HL-60 (cell line): ENCODE results near the gene ALKBH6.

Source experiments
- GABPA ChIP-seq: IDR thresholded peaks from 2 replicates; pipeline ENCODE4 v1.6.1; 2012; ENCODE audit warnings: low read depth
- POLR2AphosphoS5 ChIP-seq: IDR thresholded peaks from 2 replicates; pipeline ENCODE4 v1.6.1; 2012; ENCODE audit warnings: low read depth
- SPI1 ChIP-seq: IDR thresholded peaks from 2 replicates; pipeline ENCODE4 v1.6.1; 2012; ENCODE audit warnings: low read depth, mild to moderate bottlenecking, borderline replicate concordance
- TF ChIP-seq, protein P1 (sequence below): IDR thresholded peaks from one replicate; pipeline ENCODE4 v1.5.1; 2011; ENCODE audit warnings: low read length, control low read depth, inconsistent platforms; ENCODE audit not compliant: insufficient read depth

GRCh38 chr19:35983177-35983576 lies 30.8 kb downstream of the ALKBH6 start:
- TF ChIP-seq, protein P1, sequence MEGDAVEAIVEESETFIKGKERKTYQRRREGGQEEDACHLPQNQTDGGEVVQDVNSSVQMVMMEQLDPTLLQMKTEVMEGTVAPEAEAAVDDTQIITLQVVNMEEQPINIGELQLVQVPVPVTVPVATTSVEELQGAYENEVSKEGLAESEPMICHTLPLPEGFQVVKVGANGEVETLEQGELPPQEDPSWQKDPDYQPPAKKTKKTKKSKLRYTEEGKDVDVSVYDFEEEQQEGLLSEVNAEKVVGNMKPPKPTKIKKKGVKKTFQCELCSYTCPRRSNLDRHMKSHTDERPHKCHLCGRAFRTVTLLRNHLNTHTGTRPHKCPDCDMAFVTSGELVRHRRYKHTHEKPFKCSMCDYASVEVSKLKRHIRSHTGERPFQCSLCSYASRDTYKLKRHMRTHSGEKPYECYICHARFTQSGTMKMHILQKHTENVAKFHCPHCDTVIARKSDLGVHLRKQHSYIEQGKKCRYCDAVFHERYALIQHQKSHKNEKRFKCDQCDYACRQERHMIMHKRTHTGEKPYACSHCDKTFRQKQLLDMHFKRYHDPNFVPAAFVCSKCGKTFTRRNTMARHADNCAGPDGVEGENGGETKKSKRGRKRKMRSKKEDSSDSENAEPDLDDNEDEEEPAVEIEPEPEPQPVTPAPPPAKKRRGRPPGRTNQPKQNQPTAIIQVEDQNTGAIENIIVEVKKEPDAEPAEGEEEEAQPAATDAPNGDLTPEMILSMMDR, result no peak
- no peak for TF ChIP-seq GABPA
- no peak for TF ChIP-seq POLR2AphosphoS5
- no peak for TF ChIP-seq SPI1
